Type B pancreatic cell (in vitro differentiated cells): ENCODE results near the gene CMKLR1. TPM values are rescaled to one million over a fixed set of nuclear protein-coding genes. Genes with fewer than 3 reads are reported as not detected.

Experiments used
- DNase-seq: peaks from one replicate; pipeline ENCODE4 v3.0.0; 2021; ENCODE audit warnings: mixed read lengths; ENCODE audit not compliant: unreplicated experiment; ENCODE audit errors: extremely low spot score
- H3K27ac Mint-ChIP-seq: 2 replicates; pipeline ENCODE4 v1.8.0; 2021; ENCODE audit warnings: mild to moderate bottlenecking, mixed read lengths
- H3K27me3 Mint-ChIP-seq: 2 replicates; pipeline ENCODE4 v1.8.0; 2021; ENCODE audit warnings: mixed read lengths
- H3K36me3 Mint-ChIP-seq: 2 replicates; pipeline ENCODE4 v1.8.0; 2021; ENCODE audit warnings: mixed read lengths
- H3K4me1 Mint-ChIP-seq: one replicate; pipeline ENCODE4 v1.8.0; 2021; ENCODE audit warnings: mixed read lengths; ENCODE audit not compliant: unreplicated experiment
- H3K4me3 Mint-ChIP-seq: 2 replicates; pipeline ENCODE4 v1.8.0; 2021; ENCODE audit warnings: mild to moderate bottlenecking, mixed read lengths
- H3K9me3 Mint-ChIP-seq: 2 replicates; pipeline ENCODE4 v1.8.0; 2021; ENCODE audit warnings: mixed read lengths
- CTCF ChIP-seq: fragments of 200-600 bp; sonication (generic); conservative IDR thresholded peaks from 2 replicates; pipeline ENCODE4 v1.5.0; 2021; ENCODE audit warnings: antibody characterized with exemption, mild to moderate bottlenecking
- total RNA-seq: library from RNA; stranded (reverse); gene quantifications from 2 replicates; pipeline ENCODE4 v1.2.1, GENCODE V29; 2021; ENCODE audit warnings: low replicate concordance

Gene CMKLR1
- total RNA-seq, 1 donor from 2014 or later = 0.97 TPM

DNA sequence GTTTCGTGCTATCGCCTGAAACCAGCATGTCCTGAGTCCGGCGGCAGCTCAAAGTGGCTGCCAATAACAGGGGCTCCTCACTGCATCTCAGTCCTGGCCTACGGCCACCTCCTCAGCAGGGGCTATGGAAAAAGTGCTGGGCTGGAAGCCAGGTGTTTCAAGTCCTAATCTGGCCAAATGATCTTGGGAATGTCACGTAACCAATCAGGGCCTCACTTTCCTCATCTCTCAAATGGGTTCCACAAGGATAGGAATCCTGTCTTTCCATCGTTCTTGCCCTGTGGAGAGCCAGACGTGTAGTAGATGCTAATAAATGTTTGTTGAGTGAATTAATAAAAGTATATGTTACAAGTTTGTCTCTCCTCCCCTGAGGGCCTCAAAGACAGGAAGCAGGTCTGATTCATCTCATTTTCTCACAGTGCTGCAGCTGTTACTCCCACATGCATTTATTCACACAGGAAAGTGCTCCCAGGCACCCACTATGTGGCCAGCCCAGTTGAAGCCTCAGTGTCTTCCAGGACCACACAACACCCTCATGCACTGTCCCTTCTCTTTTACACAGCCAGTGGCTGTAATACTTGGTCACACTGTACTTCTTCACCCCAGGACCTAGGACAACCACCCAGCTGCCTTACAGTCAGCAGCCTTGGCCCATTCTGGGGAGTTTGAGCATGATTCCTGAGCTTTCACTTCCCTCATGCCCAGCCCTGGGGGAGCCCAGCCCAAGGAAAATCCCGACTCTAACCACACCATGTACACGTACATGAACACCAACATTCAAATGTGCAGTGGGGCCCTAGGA is 5.0 kb downstream of the CMKLR1 start:
- Mint-ChIP-seq H3K9me3 (no peaks in the 10 kb centered on the region), H3K27ac (no peak overlapping the region), H3K36me3 (no peaks in the 10 kb centered on the region), H3K4me1 (peaks cover 13% of the 10 kb centered on the region), H3K4me3 (no peak overlapping the region), H3K27me3 (peaks cover 23% of the 10 kb centered on the region)
- TF ChIP-seq CTCF = no peak
- DNase-seq = no peak

- H3K4me1 Mint-ChIP-seq = peaks cover 11% of the 10 kb centered on the region
- no peaks in the 10 kb centered on the region for H3K9me3 Mint-ChIP-seq
- H3K27me3 Mint-ChIP-seq = peaks cover 14% of the 10 kb centered on the region
- no peak for TF ChIP-seq CTCF
- no peak for DNase-seq
- H3K4me3 Mint-ChIP-seq = no peak overlapping the region
- no peak overlapping the region for H3K27ac Mint-ChIP-seq
- no peaks in the 10 kb centered on the region for H3K36me3 Mint-ChIP-seq
Observed at GRCh38 chr12:108332791-108333382, 6.2 kb downstream of the CMKLR1 start.

- no peak for TF ChIP-seq CTCF
- Mint-ChIP-seq H3K36me3 (no peaks in the 10 kb centered on the region), H3K9me3 (no peaks in the 10 kb centered on the region), H3K4me3 (no peak overlapping the region), H3K27ac (no peak overlapping the region), H3K4me1 (peaks cover 13% of the 10 kb centered on the region), H3K27me3 (peaks cover 7% of the 10 kb centered on the region)
- DNase-seq = no peak
Observed at GRCh38 chr12:108328420-108328819, 10.7 kb downstream of the CMKLR1 start.

GRCh38 chr12:108327621-108328344 is 11.3 kb downstream of the CMKLR1 start:
- Mint-ChIP-seq H3K4me3 (no peak overlapping the region), H3K9me3 (no peaks in the 10 kb centered on the region), H3K27me3 (peaks cover 10% of the 10 kb centered on the region), H3K36me3 (no peaks in the 10 kb centered on the region), H3K27ac (no peak overlapping the region), H3K4me1 (peaks cover 15% of the 10 kb centered on the region)
- no peak for TF ChIP-seq CTCF
- DNase-seq = no peak

- Mint-ChIP-seq H3K9me3 (no peaks in the 10 kb centered on the region), H3K27ac (no peak overlapping the region), H3K4me1 (peaks cover 25% of the 10 kb centered on the region), H3K4me3 (no peak overlapping the region), H3K36me3 (no peaks in the 10 kb centered on the region), H3K27me3 (peaks cover 19% of the 10 kb centered on the region)
- DNase-seq = no peak
- TF ChIP-seq CTCF = no peak
Observed at GRCh38 chr12:108326254-108326750, 12.8 kb downstream of the CMKLR1 start.
